Measurements from ENCODE around the gene DYRK3. TPM values are rescaled to one million over a fixed set of nuclear protein-coding genes. Genes with fewer than 3 reads are reported as not detected.

DYRK3 gene
- total and polyA plus RNA-seq, 11 donors, result 6.5 to 32.5 (median 15.9) TPM

- no peak for ATAC-seq
- H3K4me3 ChIP-seq, result no peak overlapping the region
- H3K27me3 ChIP-seq, result no peaks in the 10 kb centered on the region
- WGBS, 4 donors, result 89 to 97% (median 95%) methylated on average over 3 of the region's 3 CpGs
- peak overlapping the region in 10 of 12 donors; percentile 41 to 86 (median 64) for H3K27ac ChIP-seq
- no peak for DNase-seq
- intact Hi-C loops (cut with DNase I), result no loop called here
- H3K9me3 ChIP-seq, result no peaks in the 10 kb centered on the region
- no peak for TF ChIP-seq CTCF (IDR thresholded peaks at IDR 0.05)
- TF ChIP-seq POLR2A (IDR thresholded peaks at IDR 0.05), result no peak
- H3K36me3 ChIP-seq, result no peaks in the 10 kb centered on the region
- H3K4me1 ChIP-seq, result peaks cover 3 to 66% (median 43%) of the 10 kb centered on the region in 12 donors
These were observed 38.9 kb downstream of the DYRK3 start for GRCh38 chr1:206674236-206674635.

GRCh38 chr1:206674745-206675175 is 39.4 kb downstream of the DYRK3 start:
- peaks cover 3 to 66% (median 43%) of the 10 kb centered on the region in 12 donors for H3K4me1 ChIP-seq
- intact Hi-C loops (cut with DNase I), result no loop called here
- DNase-seq (peak in 4 of 5 donors; percentile 51 to 78 (median 66)), ATAC-seq (peak; percentile 52 to 75 (median 62))
- 29 to 46% (median 36%) methylated on average over 1 of the region's 1 CpG; no CpG with 5 or more reads in 1 of the 4 donors for WGBS, 4 donors
- H3K27me3 ChIP-seq, result no peaks in the 10 kb centered on the region
- H3K4me3 ChIP-seq, result no peak overlapping the region
- H3K27ac ChIP-seq, result peak overlapping the region in 10 of 12 donors; percentile 41 to 86 (median 64)
- H3K9me3 ChIP-seq, result no peaks in the 10 kb centered on the region
- no peaks in the 10 kb centered on the region for H3K36me3 ChIP-seq
- TF ChIP-seq POLR2A (IDR thresholded peaks at IDR 0.05) (no peak), CTCF (IDR thresholded peaks at IDR 0.05) (no peak)

GRCh38 chr1:206676499-206676898 is 41.2 kb downstream of the DYRK3 start:
- DNase-seq, result no peak
- intact Hi-C loops (cut with DNase I), result no loop called here
- Histone ChIP-seq H3K4me1 (peaks cover 3 to 60% (median 41%) of the 10 kb centered on the region in 12 donors), H3K9me3 (no peaks in the 10 kb centered on the region), H3K27me3 (no peaks in the 10 kb centered on the region), H3K27ac (no peak overlapping the region), H3K4me3 (no peak overlapping the region), H3K36me3 (no peaks in the 10 kb centered on the region)
- WGBS, 4 donors, result 87 to 93% (median 91%) methylated on average over 2 of the region's 2 CpGs
- TF ChIP-seq CTCF (IDR thresholded peaks at IDR 0.05), result no peak
- TF ChIP-seq POLR2A (IDR thresholded peaks at IDR 0.05), result no peak
- no peak for ATAC-seq

GRCh38 chr1:206678490-206678889 is 43.2 kb downstream of the DYRK3 start:
- Histone ChIP-seq H3K9me3 (no peaks in the 10 kb centered on the region), H3K36me3 (no peaks in the 10 kb centered on the region), H3K4me3 (no peak overlapping the region), H3K27me3 (no peaks in the 10 kb centered on the region), H3K4me1 (peaks cover 0 to 49% (median 23%) of the 10 kb centered on the region in 12 donors), H3K27ac (no peak overlapping the region)
- DNase-seq, result no peak
- intact Hi-C loops (cut with DNase I), result no loop called here
- WGBS, 4 donors, result 85 to 90% (median 88%) methylated on average over 3 of the region's 3 CpGs
- ATAC-seq, result no peak
- TF ChIP-seq POLR2A (IDR thresholded peaks at IDR 0.05) (no peak), CTCF (IDR thresholded peaks at IDR 0.05) (no peak)

All from heart left ventricle (tissue), 16 donors.